Smooth muscle cell (in vitro differentiated cells): ENCODE results near the gene WNT3A. TPM values are rescaled to one million over a fixed set of nuclear protein-coding genes. Genes with fewer than 3 reads are reported as not detected.

Experiments used
- DNase-seq: peaks from one replicate; lab custom pipeline; 2025; ENCODE audit not compliant: unreplicated experiment; lab: John Stamatoyannopoulos, UW
- H2AFZ ChIP-seq: fragments of 200-600 bp; sonication (generic); 2 replicates; pipeline ENCODE4 v1.6.0; 2016; ENCODE audit warnings: antibody characterized with exemption, low read depth, mild to moderate bottlenecking
- H3F3A ChIP-seq: fragments of 200-600 bp; sonication (generic); 2 replicates; pipeline ENCODE4 v1.6.0; 2017; ENCODE audit warnings: antibody characterized with exemption, low read depth
- H3K27ac ChIP-seq: fragments of 200-600 bp; sonication (generic); 2 replicates; pipeline ENCODE4 v1.5.1; 2016; ENCODE audit warnings: low read depth, mild to moderate bottlenecking
- H3K27me3 ChIP-seq: fragments of 200-600 bp; sonication (generic); 2 replicates; pipeline ENCODE4 v1.6.1; 2016; ENCODE audit warnings: low read depth, mild to moderate bottlenecking
- H3K36me3 ChIP-seq: fragments of 200-600 bp; sonication (generic); 2 replicates; pipeline ENCODE4 v1.5.1; 2016; ENCODE audit warnings: low read depth
- H3K4me1 ChIP-seq: fragments of 200-600 bp; sonication (generic); 2 replicates; pipeline ENCODE4 v1.5.1; 2016; ENCODE audit warnings: low read depth
- H3K4me2 ChIP-seq: fragments of 200-600 bp; sonication (generic); 2 replicates; pipeline ENCODE4 v1.6.0; 2016; ENCODE audit warnings: mild to moderate bottlenecking
- H3K4me3 ChIP-seq: fragments of 200-600 bp; sonication (generic); 2 replicates; pipeline ENCODE4 v1.5.1; 2016; ENCODE audit warnings: mild to moderate bottlenecking
- H3K79me2 ChIP-seq: fragments of 200-600 bp; sonication (generic); 2 replicates; pipeline ENCODE4 v1.6.0; 2016; ENCODE audit warnings: low read depth, mild to moderate bottlenecking
- H3K9ac ChIP-seq: fragments of 200-600 bp; sonication (generic); 2 replicates; pipeline ENCODE4 v1.6.0; 2016; ENCODE audit warnings: low read depth
- H3K9me3 ChIP-seq: fragments of 200-600 bp; sonication (generic); replicated peaks from 2 replicates; pipeline ENCODE4 v1.5.1; 2016; ENCODE audit warnings: low read depth
- H4K20me1 ChIP-seq: fragments of 200-600 bp; sonication (generic); 2 replicates; pipeline ENCODE4 v1.6.0; 2016; ENCODE audit warnings: low read depth
- WGBS: methylation state at CpG from one replicate; pipeline ENCODE4 v1.1.7; 2016; ENCODE audit warnings: low lambda C conversion rate; 5-methylcytosine and 5-hydroxymethylcytosine counted together
- polyA plus RNA-seq: library from polyadenylated mRNA; unstranded; fragments of >200 nt; fragmentation: Nextera tagmentation; extraction: Ambion mirVana; gene quantifications from 2 replicates; pipeline ENCODE4 v1.2.1, GENCODE V29; 2016
- total RNA-seq: library from RNA; depleted of rRNA; stranded (reverse); fragments of >200 nt; gene quantifications from 2 replicates; pipeline ENCODE4 v1.2.3, GENCODE V29; 2014
- TF ChIP-seq, protein P1 (sequence below): fragments of 200-600 bp; sonication (generic); IDR thresholded peaks from 2 replicates; pipeline ENCODE4 v1.5.1; 2017; ENCODE audit warnings: borderline replicate concordance, mild to moderate bottlenecking, antibody characterized with exemption; ENCODE audit not compliant: insufficient read depth, poor library complexity, severe bottlenecking

WNT3A gene
- total and polyA plus RNA-seq, 2 experiments from 2014 or later = 0.13 TPM; not detected in 1

DNA sequence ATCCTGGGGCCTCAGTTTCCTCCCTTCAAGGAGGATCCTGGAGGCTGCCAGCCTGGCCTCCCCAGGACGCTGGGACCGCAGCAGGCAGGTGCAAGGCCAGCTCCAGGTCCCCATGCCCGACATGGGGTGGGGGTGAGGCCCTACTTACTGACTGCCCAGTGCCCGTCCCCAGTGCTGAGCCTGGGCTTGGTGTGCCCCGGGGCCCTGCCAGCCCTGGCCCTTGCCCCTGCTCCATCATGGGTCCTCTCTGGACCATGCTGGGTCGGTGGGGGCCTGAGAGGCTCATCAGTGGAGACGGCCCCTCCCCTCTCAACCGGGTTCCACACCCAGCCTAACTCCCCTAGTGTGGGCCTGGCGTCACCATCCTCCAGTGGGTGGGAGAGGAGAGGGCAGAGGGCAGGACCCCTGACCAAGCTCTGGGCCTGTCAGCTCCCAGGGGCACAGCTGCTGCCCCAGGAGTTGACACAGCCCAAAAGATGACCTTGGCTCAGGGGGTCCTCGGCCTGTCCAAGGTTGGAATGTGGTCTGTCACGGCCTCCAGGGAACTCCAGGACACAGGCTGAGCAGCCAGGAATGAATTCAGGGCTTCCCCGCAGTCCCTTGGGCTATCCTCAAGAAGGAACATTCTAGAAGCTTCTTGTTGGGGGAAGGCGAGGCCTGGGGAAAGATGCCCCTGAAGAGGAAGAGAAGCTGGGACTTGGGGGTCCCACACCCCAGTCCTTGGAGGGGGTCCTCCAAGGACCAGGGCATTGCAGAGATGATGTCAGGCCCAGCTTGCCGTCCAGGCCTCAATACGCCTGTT, 58.1 kb downstream of the WNT3A start:
- Histone ChIP-seq H3K9me3 (no peaks in the 10 kb centered on the region), H3K4me1 (peaks cover 7% of the 10 kb centered on the region), H3F3A (no peaks in the 10 kb centered on the region), H3K27me3 (peaks cover 30% of the 10 kb centered on the region), H3K36me3 (no peaks in the 10 kb centered on the region), H3K4me2 (no peak overlapping the region), H4K20me1 (no peaks in the 10 kb centered on the region), H3K4me3 (no peak overlapping the region), H3K79me2 (no peaks in the 10 kb centered on the region), H3K27ac (no peak overlapping the region), H3K9ac (no peak overlapping the region), H2AFZ (no peak overlapping the region)
- WGBS = 82% methylated on average over 15 of the region's 15 CpGs
- no peak for DNase-seq
- TF ChIP-seq, protein P1, sequence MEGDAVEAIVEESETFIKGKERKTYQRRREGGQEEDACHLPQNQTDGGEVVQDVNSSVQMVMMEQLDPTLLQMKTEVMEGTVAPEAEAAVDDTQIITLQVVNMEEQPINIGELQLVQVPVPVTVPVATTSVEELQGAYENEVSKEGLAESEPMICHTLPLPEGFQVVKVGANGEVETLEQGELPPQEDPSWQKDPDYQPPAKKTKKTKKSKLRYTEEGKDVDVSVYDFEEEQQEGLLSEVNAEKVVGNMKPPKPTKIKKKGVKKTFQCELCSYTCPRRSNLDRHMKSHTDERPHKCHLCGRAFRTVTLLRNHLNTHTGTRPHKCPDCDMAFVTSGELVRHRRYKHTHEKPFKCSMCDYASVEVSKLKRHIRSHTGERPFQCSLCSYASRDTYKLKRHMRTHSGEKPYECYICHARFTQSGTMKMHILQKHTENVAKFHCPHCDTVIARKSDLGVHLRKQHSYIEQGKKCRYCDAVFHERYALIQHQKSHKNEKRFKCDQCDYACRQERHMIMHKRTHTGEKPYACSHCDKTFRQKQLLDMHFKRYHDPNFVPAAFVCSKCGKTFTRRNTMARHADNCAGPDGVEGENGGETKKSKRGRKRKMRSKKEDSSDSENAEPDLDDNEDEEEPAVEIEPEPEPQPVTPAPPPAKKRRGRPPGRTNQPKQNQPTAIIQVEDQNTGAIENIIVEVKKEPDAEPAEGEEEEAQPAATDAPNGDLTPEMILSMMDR = no peak

GRCh38 chr1:228065543-228066347, 58.9 kb downstream of the WNT3A start:
- H2AFZ ChIP-seq = no peak overlapping the region
- DNase-seq = no peak
- H4K20me1 ChIP-seq = no peaks in the 10 kb centered on the region
- no peak overlapping the region for H3K27ac ChIP-seq
- H3K27me3 ChIP-seq = peaks cover 23% of the 10 kb centered on the region
- H3K4me3 ChIP-seq = no peak overlapping the region
- H3K4me2 ChIP-seq = no peak overlapping the region
- WGBS = 89% methylated on average over 14 of the region's 15 CpGs
- H3K9me3 ChIP-seq = no peaks in the 10 kb centered on the region
- H3K4me1 ChIP-seq = peaks cover 4% of the 10 kb centered on the region
- H3F3A ChIP-seq = no peaks in the 10 kb centered on the region
- TF ChIP-seq, protein P1 = no peak
- H3K9ac ChIP-seq = no peak overlapping the region
- no peaks in the 10 kb centered on the region for H3K36me3 ChIP-seq
- no peaks in the 10 kb centered on the region for H3K79me2 ChIP-seq

DNA sequence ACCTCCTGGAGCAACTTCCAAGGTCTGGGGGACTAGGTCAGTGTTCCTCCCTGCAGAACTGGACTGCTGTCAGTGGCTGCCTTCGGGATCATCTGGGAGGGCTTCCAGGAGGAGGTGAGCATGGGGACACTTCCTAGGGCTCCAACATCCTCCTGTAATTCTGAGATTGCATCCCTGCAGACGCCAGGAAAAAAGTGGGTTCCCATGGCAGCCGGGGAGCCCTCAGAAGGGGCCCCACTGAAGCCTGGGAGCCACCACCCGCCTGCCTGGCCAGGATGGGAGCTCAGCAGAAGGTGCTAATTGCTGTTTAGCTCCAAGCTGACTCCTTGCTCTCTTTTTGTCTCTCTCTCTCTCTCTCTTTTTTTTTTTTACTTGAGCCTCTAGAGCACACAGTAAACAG, 59.6 kb downstream of the WNT3A start:
- H3K36me3 ChIP-seq = no peaks in the 10 kb centered on the region
- H3K4me3 ChIP-seq = no peak overlapping the region
- no peak for DNase-seq
- H3K27ac ChIP-seq = no peak overlapping the region
- no peak overlapping the region for H2AFZ ChIP-seq
- H3K4me2 ChIP-seq = no peak overlapping the region
- H3K4me1 ChIP-seq = no peaks in the 10 kb centered on the region
- no peaks in the 10 kb centered on the region for H4K20me1 ChIP-seq
- H3F3A ChIP-seq = no peaks in the 10 kb centered on the region
- WGBS = 57% methylated on average over 4 of the region's 4 CpGs
- H3K79me2 ChIP-seq = no peaks in the 10 kb centered on the region
- H3K9ac ChIP-seq = no peak overlapping the region
- TF ChIP-seq, protein P1 = no peak
- H3K9me3 ChIP-seq = no peaks in the 10 kb centered on the region
- peaks cover 25% of the 10 kb centered on the region for H3K27me3 ChIP-seq
